ENCODE results near the gene TRIP13. TPM values are rescaled to one million over a fixed set of nuclear protein-coding genes. Genes with fewer than 3 reads are reported as not detected.
A peak's percentile ranks its signal among the peaks of the same experiment; 100 is the strongest.

The TRIP13 gene
- total and polyA plus RNA-seq, 9 of the 15 experiments (the other 6 are each of a cell fraction or from before 2014, with no cell fraction given), result 24.1 to 116 (median 53.2) TPM

GRCh38 chr5:923281-923873 lies 30.7 kb downstream of the TRIP13 start (continued):
- TF ChIP-seq ZBTB26 (CRISPR knock-in tag; IDR thresholded peaks at IDR 0.05) (no peak), HDAC2 (IDR thresholded peaks at IDR 0.05) (no peak), ZC3H4 (CRISPR knock-in tag; IDR thresholded peaks at IDR 0.05; ENCODE audit: borderline replicate concordance) (no peak), VEZF1 (CRISPR knock-in tag; IDR thresholded peaks at IDR 0.05) (no peak), HNRNPH1 (optimal IDR thresholded peaks at IDR 0.05; ENCODE audit: low read depth, low read length) (no peak), RFX5 (IDR thresholded peaks at IDR 0.05; ENCODE audit: low read depth, low read length) (no peak), THRAP3 (IDR thresholded peaks at IDR 0.05; ENCODE audit: borderline replicate concordance) (no peak), TCFL5 (CRISPR knock-in tag; conservative IDR thresholded peaks at IDR 0.05) (no peak), USF2 (CRISPR knock-in tag; IDR thresholded peaks at IDR 0.05) (no peak), CHD2 (IDR thresholded peaks at IDR 0.05; ENCODE audit: low read depth, low read length) (no peak), HOXB6 (CRISPR knock-in tag; IDR thresholded peaks at IDR 0.05; ENCODE audit: borderline replicate concordance) (no peak), IFI16 (CRISPR knock-in tag; IDR thresholded peaks at IDR 0.05) (no peak), ZNF121 (CRISPR knock-in tag; conservative IDR thresholded peaks at IDR 0.05) (no peak), SMAD3 (CRISPR knock-in tag; conservative IDR thresholded peaks at IDR 0.05) (no peak), NFIX (CRISPR knock-in tag; IDR thresholded peaks at IDR 0.05; ENCODE audit: low read depth) (no peak), ZFP36 (IDR thresholded peaks at IDR 0.05; ENCODE audit: low read depth, low read length, partially characterized antibody) (peak; percentile 55), GMEB1 (CRISPR knock-in tag; IDR thresholded peaks at IDR 0.05) (no peak), TCF7L2 (IDR thresholded peaks at IDR 0.05; ENCODE audit: low read depth, low read length) (no peak), ZNF277 (CRISPR knock-in tag; IDR thresholded peaks at IDR 0.05; ENCODE audit: borderline replicate concordance) (no peak), SREBF2 (CRISPR knock-in tag; IDR thresholded peaks at IDR 0.05) (no peak), ID3 (CRISPR knock-in tag; IDR thresholded peaks at IDR 0.05) (no peak), ID3 (tag; IDR thresholded peaks at IDR 0.05) (no peak)

All from K562 (cell line).